Keratinocyte (primary cell): ENCODE measurements around the gene ZNF69.
"Not testable (repeated sequence)": the region's sequence is repeated elsewhere in the genome, so short reads cannot be mapped to it uniquely, and the experiment has no call there.

Experiments
- EZH2 ChIP-seq: IDR thresholded peaks from one replicate; pipeline ENCODE4 v1.6.1; 2012; ENCODE audit warnings: inconsistent platforms, mild to moderate bottlenecking, low read length, moderate library complexity
- TF ChIP-seq, protein P1 (sequence below), 3 experiments: IDR thresholded peaks in 1 of 3; conservative IDR thresholded peaks in 1 of 3; optimal IDR thresholded peaks in 1 of 3; 2 replicates in 2 of 3; 3 replicates in 1 of 3; pipeline versions ENCODE3 to v1.5.1; 2011; ENCODE audit warnings: low read length in 3 of 3, mild to moderate bottlenecking in 3 of 3, moderate library complexity in 2 of 3, control low read depth in 1 of 3, inconsistent platforms in 1 of 3; ENCODE audit not compliant: insufficient read depth in 2 of 3; ENCODE audit errors: extremely low read depth in 1 of 3

DNA sequence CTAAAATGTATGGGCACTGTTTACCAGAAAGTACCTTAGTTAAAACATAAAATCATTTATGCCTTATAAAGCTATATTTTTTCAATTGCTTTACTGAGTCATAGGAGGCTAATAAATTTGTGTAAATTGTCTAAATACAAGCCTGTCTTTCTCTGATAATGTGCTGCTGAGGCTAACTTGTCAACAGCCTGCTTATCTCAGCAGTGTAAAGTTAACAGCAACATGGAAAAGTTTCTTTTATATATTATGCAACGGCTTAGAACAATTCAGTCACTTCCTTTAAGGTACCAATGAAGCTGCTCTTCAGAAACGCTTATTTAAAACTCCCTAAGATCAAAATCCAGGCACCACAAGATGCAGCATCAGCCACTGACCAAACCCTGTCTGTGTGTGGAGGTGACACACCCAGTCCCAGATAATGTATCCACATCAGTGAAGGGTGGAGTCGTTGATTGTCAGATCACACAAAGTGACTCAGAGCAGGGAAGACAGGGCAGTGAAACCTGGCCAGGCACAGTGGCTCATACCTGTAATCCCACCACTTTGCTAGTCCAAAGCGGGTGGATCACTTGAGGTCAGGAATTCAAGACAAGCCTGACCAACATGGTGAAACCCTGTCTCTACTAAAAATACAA, 27.0 kb downstream of the ZNF69 start:
- TF ChIP-seq, protein P1, sequence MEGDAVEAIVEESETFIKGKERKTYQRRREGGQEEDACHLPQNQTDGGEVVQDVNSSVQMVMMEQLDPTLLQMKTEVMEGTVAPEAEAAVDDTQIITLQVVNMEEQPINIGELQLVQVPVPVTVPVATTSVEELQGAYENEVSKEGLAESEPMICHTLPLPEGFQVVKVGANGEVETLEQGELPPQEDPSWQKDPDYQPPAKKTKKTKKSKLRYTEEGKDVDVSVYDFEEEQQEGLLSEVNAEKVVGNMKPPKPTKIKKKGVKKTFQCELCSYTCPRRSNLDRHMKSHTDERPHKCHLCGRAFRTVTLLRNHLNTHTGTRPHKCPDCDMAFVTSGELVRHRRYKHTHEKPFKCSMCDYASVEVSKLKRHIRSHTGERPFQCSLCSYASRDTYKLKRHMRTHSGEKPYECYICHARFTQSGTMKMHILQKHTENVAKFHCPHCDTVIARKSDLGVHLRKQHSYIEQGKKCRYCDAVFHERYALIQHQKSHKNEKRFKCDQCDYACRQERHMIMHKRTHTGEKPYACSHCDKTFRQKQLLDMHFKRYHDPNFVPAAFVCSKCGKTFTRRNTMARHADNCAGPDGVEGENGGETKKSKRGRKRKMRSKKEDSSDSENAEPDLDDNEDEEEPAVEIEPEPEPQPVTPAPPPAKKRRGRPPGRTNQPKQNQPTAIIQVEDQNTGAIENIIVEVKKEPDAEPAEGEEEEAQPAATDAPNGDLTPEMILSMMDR (optimal IDR thresholded peaks at IDR 0.05 in 1 of 3, IDR thresholded peaks at IDR 0.05 in 1 of 3, conservative IDR thresholded peaks at IDR 0.05 in 1 of 3; ENCODE audit: extremely low read depth in 1 of 3, insufficient read depth in 2 of 3, low read length in 3 of 3) = not testable (repeated sequence)
- TF ChIP-seq EZH2 = not testable (repeated sequence)
